Hepatocyte (in vitro differentiated cells): Measurements from ENCODE around the gene HDHD3. TPM values are rescaled to one million over a fixed set of nuclear protein-coding genes. Genes with fewer than 3 reads are reported as not detected.

Source experiments
- DNase-seq: peaks from one replicate; pipeline ENCODE4 v3.0.0-alpha.2; 2016; ENCODE audit warnings: low spot score
- H2AFZ ChIP-seq: fragments of 200-600 bp; sonication (generic); 2 replicates; pipeline ENCODE4 v1.6.0; 2016; ENCODE audit warnings: antibody characterized with exemption, mild to moderate bottlenecking
- H3K27ac ChIP-seq: fragments of 200-600 bp; sonication (generic); 2 replicates; pipeline ENCODE4 v1.5.1; 2016; ENCODE audit warnings: mild to moderate bottlenecking
- H3K27me3 ChIP-seq: fragments of 200-600 bp; sonication (generic); 2 replicates; pipeline ENCODE4 v1.6.1; 2016
- H3K36me3 ChIP-seq: fragments of 200-600 bp; sonication (generic); replicated peaks from 2 replicates; pipeline ENCODE4 v1.5.1; 2016; ENCODE audit warnings: low read depth; ENCODE audit not compliant: insufficient read depth
- H3K4me1 ChIP-seq: fragments of 200-600 bp; sonication (generic); 2 replicates; pipeline ENCODE4 v1.5.1; 2016; ENCODE audit warnings: mild to moderate bottlenecking, moderate library complexity; ENCODE audit not compliant: insufficient read depth
- H3K4me2 ChIP-seq: fragments of 200-600 bp; sonication (generic); 2 replicates; pipeline ENCODE4 v1.6.0; 2016
- H3K4me3 ChIP-seq: fragments of 200-600 bp; sonication (generic); 2 replicates; pipeline ENCODE4 v1.5.1; 2016; ENCODE audit warnings: mild to moderate bottlenecking
- H3K79me2 ChIP-seq: fragments of 200-600 bp; sonication (generic); 2 replicates; pipeline ENCODE4 v1.6.0; 2017; ENCODE audit warnings: mild to moderate bottlenecking
- H3K9me2 ChIP-seq: fragments of 200-600 bp; sonication (generic); replicated peaks from 2 replicates; pipeline ENCODE4 v1.6.0; 2017; ENCODE audit warnings: mild to moderate bottlenecking; ENCODE audit not compliant: insufficient read depth
- H3K9me3 ChIP-seq: fragments of 200-600 bp; sonication (generic); 2 replicates; pipeline ENCODE4 v1.5.1; 2016; ENCODE audit warnings: low read depth, mild to moderate bottlenecking
- H4K20me1 ChIP-seq: fragments of 200-600 bp; sonication (generic); 2 replicates; pipeline ENCODE4 v1.6.0; 2016; ENCODE audit warnings: mild to moderate bottlenecking; ENCODE audit not compliant: insufficient read depth, poor library complexity, severe bottlenecking
- EZH2 ChIP-seq: fragments of 200-600 bp; sonication (generic); IDR thresholded peaks from 2 replicates; pipeline ENCODE4 v1.6.1; 2016; ENCODE audit warnings: antibody characterized with exemption, mild to moderate bottlenecking, borderline replicate concordance
- EZH2phosphoT487 ChIP-seq: fragments of 200-600 bp; sonication (generic); IDR thresholded peaks from one replicate; pipeline ENCODE4 v1.6.1; 2018; ENCODE audit warnings: antibody characterized with exemption, mild to moderate bottlenecking, low read depth, moderate library complexity; ENCODE audit not compliant: unreplicated experiment, severe bottlenecking
- WGBS: methylation state at CpG from one replicate; pipeline ENCODE4 v1.1.6; 2016; ENCODE audit warnings: low lambda C conversion rate; ENCODE audit errors: missing lambda C conversion rate; 5-methylcytosine and 5-hydroxymethylcytosine counted together
- polyA plus RNA-seq: library from polyadenylated mRNA; unstranded; fragments of >200 nt; fragmentation: Nextera tagmentation; extraction: Ambion mirVana; gene quantifications from 2 replicates; pipeline ENCODE4 v1.2.1, GENCODE V29; 2016
- total RNA-seq: library from RNA; depleted of rRNA; stranded (reverse); fragments of >200 nt; gene quantifications from 2 replicates; pipeline ENCODE4 v1.2.3, GENCODE V29; 2014
- TF ChIP-seq, protein P1 (sequence below): fragments of 200-600 bp; sonication (generic); IDR thresholded peaks from 2 replicates; pipeline ENCODE4 v1.5.1; 2016; ENCODE audit warnings: antibody characterized with exemption, mild to moderate bottlenecking; ENCODE audit not compliant: poor library complexity

The HDHD3 gene
- total and polyA plus RNA-seq, 2 experiments from 2014 or later: 96.8 to 110 TPM

- peak overlapping the region; percentile 33 for H3K4me2 ChIP-seq
- 56% methylated on average over 7 of the region's 7 CpGs for WGBS
These were observed 15.3 kb downstream of the HDHD3 start for GRCh38 chr9:113361304-113362018.

DNA sequence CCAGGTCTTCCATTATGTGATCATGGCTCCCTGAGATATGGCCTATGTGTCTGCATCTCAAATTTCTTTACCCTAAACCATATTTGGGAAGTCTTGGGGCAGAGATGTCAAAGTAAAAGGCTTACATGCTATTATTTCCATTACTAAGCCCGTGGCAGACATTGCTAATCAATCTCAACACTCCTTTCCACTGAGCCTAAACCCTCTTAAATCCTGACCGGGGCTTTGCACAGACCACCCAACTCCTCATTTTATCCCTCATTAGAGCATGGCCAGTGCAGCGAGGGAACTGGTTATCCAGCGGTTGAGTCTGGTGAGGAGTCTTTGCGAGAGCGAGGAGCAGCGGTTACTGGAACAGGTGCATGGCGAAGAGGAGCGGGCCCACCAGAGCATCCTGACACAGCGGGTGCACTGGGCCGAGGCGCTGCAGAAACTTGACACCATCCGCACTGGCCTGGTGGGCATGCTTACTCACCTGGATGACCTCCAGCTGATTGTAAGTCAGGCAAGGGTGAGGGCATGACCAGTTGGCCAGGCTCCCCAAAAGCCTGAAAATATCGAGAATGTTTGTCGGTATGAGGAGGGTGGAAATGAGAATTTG is 16.4 kb downstream of the HDHD3 start:
- Histone ChIP-seq H3K36me3 (no peaks in the 10 kb centered on the region), H3K9me2 (no peaks in the 10 kb centered on the region), H3K79me2 (no peaks in the 10 kb centered on the region), H3K27ac (no peak overlapping the region), H2AFZ (no peak overlapping the region), H3K4me2 (no peak overlapping the region), H4K20me1 (no peaks in the 10 kb centered on the region), H3K9me3 (no peaks in the 10 kb centered on the region), H3K27me3 (no peaks in the 10 kb centered on the region), H3K4me3 (no peak overlapping the region), H3K4me1 (peaks cover 6% of the 10 kb centered on the region)
- DNase-seq: no peak
- WGBS: 92% methylated on average over 15 of the region's 15 CpGs
- TF ChIP-seq EZH2phosphoT487 (no peak), EZH2 (no peak)
- TF ChIP-seq, protein P1, sequence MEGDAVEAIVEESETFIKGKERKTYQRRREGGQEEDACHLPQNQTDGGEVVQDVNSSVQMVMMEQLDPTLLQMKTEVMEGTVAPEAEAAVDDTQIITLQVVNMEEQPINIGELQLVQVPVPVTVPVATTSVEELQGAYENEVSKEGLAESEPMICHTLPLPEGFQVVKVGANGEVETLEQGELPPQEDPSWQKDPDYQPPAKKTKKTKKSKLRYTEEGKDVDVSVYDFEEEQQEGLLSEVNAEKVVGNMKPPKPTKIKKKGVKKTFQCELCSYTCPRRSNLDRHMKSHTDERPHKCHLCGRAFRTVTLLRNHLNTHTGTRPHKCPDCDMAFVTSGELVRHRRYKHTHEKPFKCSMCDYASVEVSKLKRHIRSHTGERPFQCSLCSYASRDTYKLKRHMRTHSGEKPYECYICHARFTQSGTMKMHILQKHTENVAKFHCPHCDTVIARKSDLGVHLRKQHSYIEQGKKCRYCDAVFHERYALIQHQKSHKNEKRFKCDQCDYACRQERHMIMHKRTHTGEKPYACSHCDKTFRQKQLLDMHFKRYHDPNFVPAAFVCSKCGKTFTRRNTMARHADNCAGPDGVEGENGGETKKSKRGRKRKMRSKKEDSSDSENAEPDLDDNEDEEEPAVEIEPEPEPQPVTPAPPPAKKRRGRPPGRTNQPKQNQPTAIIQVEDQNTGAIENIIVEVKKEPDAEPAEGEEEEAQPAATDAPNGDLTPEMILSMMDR: no peak

More at GRCh38 chr9:113361304-113362018, 15.3 kb downstream of the HDHD3 start:
- H3K79me2 ChIP-seq: no peaks in the 10 kb centered on the region
- H3K4me3 ChIP-seq: no peak overlapping the region
- no peaks in the 10 kb centered on the region for H3K27me3 ChIP-seq
- no peaks in the 10 kb centered on the region for H3K36me3 ChIP-seq
- H3K27ac ChIP-seq: peak overlapping the region; percentile 2
- no peaks in the 10 kb centered on the region for H4K20me1 ChIP-seq
- H3K9me3 ChIP-seq: no peaks in the 10 kb centered on the region
- H2AFZ ChIP-seq: no peak overlapping the region
- peaks cover 6% of the 10 kb centered on the region for H3K4me1 ChIP-seq
- TF ChIP-seq EZH2 (no peak), EZH2phosphoT487 (no peak)
- TF ChIP-seq, protein P1: no peak
- no peaks in the 10 kb centered on the region for H3K9me2 ChIP-seq
- DNase-seq: no peak

GRCh38 chr9:113359385-113359784 is 17.4 kb downstream of the HDHD3 start:
- H3K9me3 ChIP-seq: no peaks in the 10 kb centered on the region
- peaks cover 6% of the 10 kb centered on the region for H3K4me1 ChIP-seq
- DNase-seq: no peak
- 82% methylated on average over 1 of the region's 1 CpG for WGBS
- H4K20me1 ChIP-seq: no peaks in the 10 kb centered on the region
- no peaks in the 10 kb centered on the region for H3K79me2 ChIP-seq
- H2AFZ ChIP-seq: no peak overlapping the region
- TF ChIP-seq EZH2phosphoT487 (no peak), EZH2 (no peak)
- TF ChIP-seq, protein P1: no peak
- H3K36me3 ChIP-seq: no peaks in the 10 kb centered on the region
- H3K27me3 ChIP-seq: no peaks in the 10 kb centered on the region
- no peaks in the 10 kb centered on the region for H3K9me2 ChIP-seq
- no peak overlapping the region for H3K4me3 ChIP-seq
- H3K4me2 ChIP-seq: no peak overlapping the region
- H3K27ac ChIP-seq: no peak overlapping the region
